Heart right ventricle (tissue), 16 donors: ENCODE data around the gene ZNF213. TPM values are rescaled to one million over a fixed set of nuclear protein-coding genes. Genes with fewer than 3 reads are reported as not detected.

Source experiments
- ATAC-seq, 8 donors: fragments of 200-7000 bp; cut with Tn5 transposase; one replicate each; pipeline ENCODE4 v1.9.1; 2020; ENCODE audit warnings: mild to moderate bottlenecking in 8 of 8, moderate library complexity in 8 of 8, moderate number of reproducible peaks in 1 of 8
- DNase-seq, 2 donors: peaks; one replicate each; pipeline ENCODE4 v3.0.0-alpha.2; 2020
- H3K27ac ChIP-seq, 10 donors: fragments of 200-600 bp; sonication (generic) in 2 of 10; one replicate each; pipeline versions ENCODE4 v1.5.0 to v1.8.0; 2020 to 2022; ENCODE audit warnings: mild to moderate bottlenecking in 3 of 10
- H3K27me3 ChIP-seq, 7 donors: fragments of 200-600 bp; one replicate each; pipeline ENCODE4 v1.8.0; 2021 to 2022; ENCODE audit warnings: mild to moderate bottlenecking in 2 of 7
- H3K36me3 ChIP-seq, 9 donors: fragments of 200-600 bp; sonication (generic) in 1 of 9; one replicate each; pipeline versions ENCODE4 v1.5.0 to v1.8.0; 2020 to 2022; ENCODE audit warnings: mild to moderate bottlenecking in 2 of 9
- H3K4me1 ChIP-seq, 9 donors: fragments of 200-600 bp; sonication (generic) in 1 of 9; one replicate each; pipeline versions ENCODE4 v1.5.0 to v1.8.0; 2020 to 2022; ENCODE audit warnings: mild to moderate bottlenecking in 4 of 9
- H3K4me3 ChIP-seq, 10 donors: fragments of 200-600 bp; sonication (generic) in 2 of 10; one replicate each; pipeline versions ENCODE4 v1.5.0 to v1.8.0; 2020 to 2022; ENCODE audit warnings: mild to moderate bottlenecking in 7 of 10, moderate library complexity in 2 of 10
- H3K9me3 ChIP-seq, 11 donors: fragments of 200-600 bp in 10 of 11; sonication (generic) in 2 of 11; one replicate each; pipeline versions ENCODE4 v1.5.0 to v1.8.0; 2013 to 2022; ENCODE audit warnings: mild to moderate bottlenecking in 2 of 11, control low read depth in 1 of 11, moderate library complexity in 1 of 11
- CTCF ChIP-seq, 9 donors: fragments of 200-600 bp; sonication (generic) in 2 of 9; IDR thresholded peaks; one replicate each; pipeline versions ENCODE4 v1.5.0 to v1.8.0; 2021 to 2022; ENCODE audit warnings: antibody characterized with exemption in 9 of 9, mild to moderate bottlenecking in 5 of 9, moderate library complexity in 1 of 9
- WGBS, 2 donors: extraction: QIAGEN DNeasy Blood & Tissue Kit; methylation state at CpG; one replicate each; pipeline ENCODE4 v1.1.7; 2013; ENCODE audit warnings: inconsistent platforms in 1 of 2; 5-methylcytosine and 5-hydroxymethylcytosine counted together
- intact Hi-C, 10 donors: fragments of 100-400 bp; cut with DNase I; formaldehyde crosslinking; loops; one replicate each; pipeline versions ENCODE4 v1.11.1 to v1.14.2; 2022
- polyA plus RNA-seq, 2 donors: library from polyadenylated mRNA; stranded (reverse); fragments of 200-250 nt; gene quantifications; one replicate each; pipeline ENCODE4 v1.2.3, GENCODE V29; 2013
- total RNA-seq, 10 donors: library from RNA; stranded (reverse); fragmentation: NEBNext Ultra II Directional in 3 of 10; extraction: Animal tissue kit (Norgen Biotek cat#: 25700) in 3 of 10; gene quantifications; one replicate each; pipeline versions ENCODE4 v1.2.1 to v1.2.4, GENCODE V29; 2021 to 2023
- donor health status: Arrhythmogenic right ventricular cardiomyopathy.
- donor health status: ischemic (EF 13 %, LVEDD 7.1; RV severe dilation, severe dysfunction).
- donor health status: healthy with polysubstance abuse.
- donor health status: DM: no; HTN: yes; CAD: no.
- donor health status: DM: no; HTN: no; CAD: no.
- donor health status: ischemic (EF 25% LVEDD 6.9; RV normal size, moderate dysfunction).
- donor health status: ischemic (EF 25% LVEDD 5.7; RV mildly dilated, moderate dysfunction).
- donor health status: healthy.
- donor health status: DM: yes; HTN: yes; CAD: no.
- donor health status: Ischemic cardiomyopathy.
- donor health status: ischemic (EF 35%, LVEDD 5.7; RV mildly dilated, moderate dysfunction).
- donor health status: nonischemic (EF 11% LVEDD 7.7; RV severe dilation, severe dysfunction).
- donor health status: DM: yes; HTN: yes; CAD: no.
- donor health status: PGD.
- donor health status: ischemic (EF 29% LVEDD 5.4; RV normal size, mild dysfunction).
- donor health status: nonischemic (EF 23%, LVEDD 6.1; RV moderate dilation, normal function).

ZNF213 gene
- total and polyA plus RNA-seq, 12 donors, result 5.9 to 10.1 (median 7.7) TPM

DNA sequence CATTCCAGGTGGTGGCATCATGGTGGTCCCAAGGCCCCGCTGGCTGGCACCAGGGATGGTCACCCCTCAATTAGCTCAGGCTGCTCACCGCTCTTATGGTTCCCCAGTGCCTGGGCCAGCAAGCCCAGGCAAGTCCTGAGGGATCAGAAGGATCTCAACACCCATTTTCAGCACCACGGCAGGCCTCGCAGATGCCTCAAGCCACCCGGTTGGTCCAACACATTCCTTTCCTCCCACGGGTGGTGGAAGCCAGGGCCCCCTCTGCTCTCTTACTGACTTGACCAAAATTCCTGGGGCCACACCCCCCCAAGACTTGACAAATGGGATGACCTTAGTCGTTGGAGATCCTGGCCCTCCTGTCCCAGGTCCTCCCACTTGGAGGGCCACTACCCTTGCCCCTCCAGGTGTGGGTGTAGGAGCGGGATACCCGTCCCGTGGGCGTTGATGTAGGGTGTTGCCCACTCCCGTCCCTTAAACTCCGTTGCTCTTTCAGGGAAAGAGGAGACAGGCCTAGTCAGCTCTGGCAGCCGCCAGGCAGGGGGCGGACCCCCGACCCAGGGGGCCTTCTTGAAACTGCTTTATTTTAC, 16.5 kb upstream of the ZNF213 start:
- Histone ChIP-seq H3K27me3 (no peaks in the 10 kb centered on the region), H3K4me1 (peaks cover 8 to 32% (median 17%) of the 10 kb centered on the region in 9 donors), H3K4me3 (no peak overlapping the region), H3K36me3 (peaks cover 0 to 71% (median 16%) of the 10 kb centered on the region in 9 donors), H3K9me3 (no peaks in the 10 kb centered on the region), H3K27ac (no peak overlapping the region)
- WGBS, 2 donors, result 89 to 93% methylated on average over 16 of the region's 16 CpGs
- ATAC-seq (no peak), DNase-seq (no peak)
- no peak for TF ChIP-seq CTCF (IDR thresholded peaks at IDR 0.05)
- intact Hi-C loops, result loop anchor here in 1 of 10 donors (10.0 kb wide), 1 partner anchor 63 kb away; no protein-coding TSS in a partner anchor

DNA sequence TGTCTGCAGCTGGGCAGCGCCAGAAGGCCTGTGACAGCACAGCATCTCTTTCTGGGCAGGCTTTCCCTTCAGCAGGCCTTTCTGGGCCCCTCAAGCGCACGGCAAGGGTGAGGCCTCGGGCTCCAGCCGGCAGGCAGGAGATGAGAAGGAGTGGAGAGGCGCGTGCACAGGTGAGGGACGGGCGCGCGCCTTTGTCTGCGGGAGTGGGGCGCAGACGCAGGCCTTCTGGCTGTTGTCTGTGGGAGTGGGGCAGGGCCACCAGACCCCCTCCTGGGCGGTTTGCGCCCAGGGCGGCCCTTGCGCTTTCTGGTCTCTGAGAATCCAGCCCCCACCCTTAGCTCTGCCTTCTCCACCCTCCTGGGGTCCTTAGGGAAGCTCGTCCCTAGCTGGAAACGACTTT, 16.0 kb upstream of the ZNF213 start:
- H3K27ac ChIP-seq, result no peak overlapping the region
- H3K36me3 ChIP-seq, result peaks cover 0 to 71% (median 16%) of the 10 kb centered on the region in 9 donors
- no peaks in the 10 kb centered on the region for H3K27me3 ChIP-seq
- intact Hi-C loops, result loop anchor here in 1 of 10 donors (10.0 kb wide), 1 partner anchor 64 kb away; no protein-coding TSS in a partner anchor
- no peak for ATAC-seq
- no peaks in the 10 kb centered on the region for H3K9me3 ChIP-seq
- H3K4me3 ChIP-seq, result no peak overlapping the region
- H3K4me1 ChIP-seq, result peaks cover 8 to 32% (median 16%) of the 10 kb centered on the region in 9 donors
- WGBS, 2 donors, result 94 to 97% methylated on average over 20 of the region's 20 CpGs
- no peak for TF ChIP-seq CTCF (IDR thresholded peaks at IDR 0.05)
- DNase-seq, result no peak

DNA sequence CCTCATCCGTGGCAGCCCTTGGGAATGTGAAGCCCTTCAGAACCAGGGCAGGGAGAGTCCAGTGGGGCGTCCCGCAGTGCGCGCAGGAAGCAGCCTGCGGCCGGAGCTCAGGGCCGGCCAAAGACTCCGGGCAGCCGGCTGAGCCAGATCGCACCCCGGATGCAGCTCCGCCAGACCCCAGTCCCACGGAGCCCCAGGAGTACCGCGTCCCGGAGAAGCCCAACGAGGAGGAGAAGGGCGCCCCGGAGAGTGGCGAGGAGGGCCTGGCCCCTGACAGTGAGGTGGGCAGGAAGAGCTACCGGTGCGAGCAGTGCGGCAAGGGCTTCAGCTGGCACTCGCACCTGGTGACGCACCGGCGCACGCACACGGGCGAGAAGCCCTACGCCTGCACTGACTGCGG, 15.5 kb upstream of the ZNF213 start:
- 94% methylated on average over 33 of the region's 33 CpGs for WGBS, 2 donors
- H3K27ac ChIP-seq, result no peak overlapping the region
- no peaks in the 10 kb centered on the region for H3K27me3 ChIP-seq
- DNase-seq (no peak), ATAC-seq (no peak)
- no peak overlapping the region for H3K4me3 ChIP-seq
- no peaks in the 10 kb centered on the region for H3K9me3 ChIP-seq
- H3K36me3 ChIP-seq, result peaks cover 0 to 68% (median 16%) of the 10 kb centered on the region in 9 donors
- TF ChIP-seq CTCF (IDR thresholded peaks at IDR 0.05), result no peak
- intact Hi-C loops, result loop anchor here in 1 of 10 donors (10.0 kb wide), 1 partner anchor 64 kb away; no protein-coding TSS in a partner anchor
- peaks cover 4 to 30% (median 14%) of the 10 kb centered on the region in 9 donors for H3K4me1 ChIP-seq

GRCh38 chr16:3119701-3120408, 15.0 kb upstream of the ZNF213 start:
- Histone ChIP-seq H3K36me3 (peaks cover 0 to 62% (median 16%) of the 10 kb centered on the region in 9 donors), H3K4me3 (no peak overlapping the region), H3K4me1 (peaks cover 4 to 25% (median 13%) of the 10 kb centered on the region in 9 donors), H3K27me3 (no peaks in the 10 kb centered on the region), H3K27ac (no peak overlapping the region), H3K9me3 (no peaks in the 10 kb centered on the region)
- no peak for TF ChIP-seq CTCF (IDR thresholded peaks at IDR 0.05)
- ATAC-seq, result no peak
- intact Hi-C loops, result loop anchor here in 1 of 10 donors (10.0 kb wide), 1 partner anchor 65 kb away; no protein-coding TSS in a partner anchor
- no peak for DNase-seq
- 96% methylated on average over 56 to 57 of the region's 57 CpGs for WGBS, 2 donors
